OCI-LY7 (cell line): ENCODE measurements around the gene TBC1D5.
"Not testable (repeated sequence)": the region's sequence is repeated elsewhere in the genome, so short reads cannot be mapped to it uniquely, and the experiment has no call there.

Source experiments
- CTCF ChIP-seq: fragments of 200-600 bp; sonication (generic); conservative IDR thresholded peaks from 2 replicates; pipeline ENCODE4 v1.5.1; 2014; ENCODE audit warnings: mild to moderate bottlenecking, antibody characterized with exemption, low read length, moderate library complexity, mixed read lengths
- EZH2phosphoT487 ChIP-seq: fragments of 200-600 bp; sonication (generic); IDR thresholded peaks from 2 replicates; pipeline ENCODE4 v1.6.1; 2018; ENCODE audit warnings: low read depth, borderline replicate concordance, mild to moderate bottlenecking, mixed run types, antibody characterized with exemption, low read length, moderate library complexity, mixed read lengths

- not testable (repeated sequence) for TF ChIP-seq CTCF, EZH2phosphoT487
Observed at GRCh38 chr3:17735362-17735761, 7.1 kb downstream of the TBC1D5 start.
